KOPT-K1 (cell line): ENCODE measurements around the gene DNAH17.

Experiments
- H3K27ac ChIP-seq: fragments of 200-600 bp; sonication (generic); 2 replicates; pipeline ENCODE4 v1.5.1; 2016; ENCODE audit warnings: antibody characterized with exemption, mild to moderate bottlenecking, low read depth, low read length; ENCODE audit not compliant: poor library complexity, severe bottlenecking
- H3K36me3 ChIP-seq: fragments of 200-600 bp; sonication (generic); 2 replicates; pipeline ENCODE4 v1.5.1; 2017; ENCODE audit warnings: antibody characterized with exemption, mild to moderate bottlenecking, low read length, moderate library complexity; ENCODE audit not compliant: insufficient read depth
- H3K9me3 ChIP-seq: fragments of 200-600 bp; sonication (generic); 2 replicates; pipeline ENCODE4 v1.5.1; 2017; ENCODE audit warnings: antibody characterized with exemption, low read length, mild to moderate bottlenecking; ENCODE audit not compliant: insufficient read depth, poor library complexity, severe bottlenecking

Gene DNAH17

DNA sequence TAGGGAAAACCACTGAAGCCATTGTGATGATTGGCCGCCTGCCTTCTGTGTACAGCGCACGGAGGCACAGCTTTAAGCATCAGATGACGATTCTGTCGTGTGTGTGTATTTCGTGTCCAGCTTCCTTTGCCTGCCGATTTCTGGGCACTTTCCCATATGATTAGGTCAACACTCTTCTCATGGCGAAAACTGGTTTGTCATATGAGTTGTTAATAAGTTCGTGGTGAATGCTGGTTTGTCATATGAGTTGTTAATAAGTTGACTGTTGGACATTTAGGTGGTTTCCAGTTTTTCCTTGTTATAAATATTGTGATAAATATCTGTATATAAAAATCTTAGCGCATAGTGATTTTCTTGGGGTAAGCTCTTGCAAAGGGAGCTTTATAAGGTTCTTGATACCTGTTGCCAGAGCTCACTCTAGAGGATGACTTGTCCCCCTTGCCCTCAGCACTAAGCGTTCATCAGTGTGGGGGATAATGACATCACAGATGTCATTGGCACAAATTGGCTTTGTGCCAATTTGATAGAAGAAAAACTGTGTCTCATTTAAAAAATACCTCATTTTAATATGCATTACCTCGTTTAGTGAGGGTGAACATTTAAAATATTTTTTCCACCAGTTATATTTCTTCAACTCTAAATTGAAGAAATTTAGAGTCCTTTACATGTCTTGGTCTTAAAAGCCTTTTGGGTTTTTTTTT, 158.7 kb downstream of the DNAH17 start:
- Histone ChIP-seq H3K9me3 (no peaks in the 10 kb centered on the region), H3K27ac (no peak overlapping the region), H3K36me3 (peaks cover 96% of the 10 kb centered on the region)

DNA sequence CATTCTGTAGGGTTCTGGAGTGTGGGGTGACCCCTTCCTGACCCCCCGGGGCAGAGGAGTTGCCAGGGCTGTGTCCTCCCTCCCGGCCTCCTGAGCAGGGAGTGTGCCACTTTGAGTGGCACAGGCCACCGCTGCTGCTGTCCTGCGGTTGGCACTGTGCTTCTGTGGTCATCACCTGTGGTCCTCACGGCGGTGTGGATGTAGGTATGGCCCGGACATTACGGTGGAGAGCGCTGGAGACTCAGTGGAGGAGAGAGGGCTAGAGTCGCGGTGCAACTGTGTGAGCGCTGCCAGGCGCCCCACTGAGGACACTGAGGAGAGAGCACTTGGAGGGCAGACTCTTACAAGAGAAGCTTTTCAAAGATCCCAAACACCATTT, 159.7 kb downstream of the DNAH17 start:
- Histone ChIP-seq H3K27ac (no peak overlapping the region), H3K36me3 (peaks cover 96% of the 10 kb centered on the region), H3K9me3 (no peaks in the 10 kb centered on the region)

DNA sequence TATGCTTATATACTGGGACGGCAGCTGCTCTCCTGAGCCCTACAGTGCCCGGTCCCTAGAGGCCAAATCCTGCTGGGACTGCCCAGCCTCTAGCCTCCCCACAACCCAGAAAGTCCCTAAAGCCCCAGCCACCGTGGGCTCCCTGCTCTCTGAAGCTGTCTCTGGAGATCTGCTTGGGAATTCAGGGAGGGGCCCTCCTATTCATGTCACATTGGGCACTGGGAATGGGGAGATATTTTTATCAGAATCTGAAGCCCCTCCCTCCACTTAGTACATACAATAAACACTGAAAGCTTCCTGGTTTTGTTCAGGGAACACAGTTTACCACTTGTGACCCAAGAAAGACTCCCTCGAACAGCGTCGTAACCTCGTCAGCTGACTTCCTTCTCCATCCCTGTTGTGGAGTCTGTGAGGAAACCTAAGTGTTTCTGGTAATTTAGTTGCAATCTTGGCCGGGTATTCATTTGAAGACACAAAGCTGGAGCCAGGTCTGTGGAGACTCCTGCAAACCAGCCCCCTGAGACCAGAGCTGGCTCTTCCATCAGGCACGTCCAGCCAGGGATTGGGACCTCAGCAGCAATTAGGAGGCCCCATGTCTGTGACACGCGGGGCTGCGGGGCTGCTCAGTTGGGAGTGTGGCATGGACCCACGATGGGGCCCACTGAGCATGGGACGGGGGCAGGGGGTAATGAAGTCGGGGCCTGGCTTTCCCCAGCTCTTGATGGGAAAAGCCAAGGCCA, 160.2 kb downstream of the DNAH17 start:
- H3K9me3 ChIP-seq = no peaks in the 10 kb centered on the region
- H3K27ac ChIP-seq = no peak overlapping the region
- H3K36me3 ChIP-seq = peaks cover 96% of the 10 kb centered on the region

DNA sequence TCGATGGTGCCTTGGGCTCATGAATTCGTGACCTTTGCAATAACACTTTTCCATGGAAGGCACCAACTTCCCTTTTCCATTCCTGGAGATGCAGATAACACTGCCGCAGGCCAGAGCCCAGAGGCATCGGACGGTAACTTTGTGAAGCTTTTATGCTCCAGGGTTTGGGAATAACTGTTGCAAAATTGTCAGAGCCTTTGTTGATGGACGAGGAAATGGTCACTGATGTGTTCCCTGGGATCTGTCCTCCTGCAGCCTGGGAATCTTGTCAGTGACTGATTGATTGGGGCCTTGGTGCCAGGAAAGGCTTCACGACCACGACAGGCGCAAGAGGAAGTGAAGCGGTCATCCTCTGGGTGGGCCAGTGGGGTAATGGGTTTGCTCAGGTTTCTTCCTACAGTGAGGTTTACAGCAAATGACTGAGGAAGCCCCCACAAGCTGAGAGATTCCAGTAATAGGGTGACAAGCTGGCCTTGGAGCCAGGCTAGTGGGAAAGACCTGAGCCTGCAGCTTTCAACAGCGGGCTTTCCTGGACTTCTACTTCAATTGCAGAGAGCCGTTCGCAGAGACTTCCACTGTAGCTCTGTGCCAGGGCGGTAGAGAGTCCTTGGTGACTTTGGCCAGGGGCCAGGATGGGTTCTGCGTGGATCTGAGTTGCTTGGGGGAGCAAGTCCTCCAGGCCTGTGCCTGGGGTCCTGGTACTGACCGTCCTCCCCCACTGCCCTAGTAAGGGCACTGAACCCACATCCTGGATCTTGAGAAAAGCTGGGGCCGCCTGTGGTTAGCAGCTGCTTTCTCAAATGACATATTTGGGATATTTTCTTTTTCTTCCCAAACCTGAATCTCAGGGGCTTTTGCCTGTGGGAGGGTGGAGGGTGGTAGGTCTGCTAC, 161.1 kb downstream of the DNAH17 start:
- Histone ChIP-seq H3K9me3 (no peaks in the 10 kb centered on the region), H3K27ac (no peak overlapping the region), H3K36me3 (peaks cover 96% of the 10 kb centered on the region)

DNA sequence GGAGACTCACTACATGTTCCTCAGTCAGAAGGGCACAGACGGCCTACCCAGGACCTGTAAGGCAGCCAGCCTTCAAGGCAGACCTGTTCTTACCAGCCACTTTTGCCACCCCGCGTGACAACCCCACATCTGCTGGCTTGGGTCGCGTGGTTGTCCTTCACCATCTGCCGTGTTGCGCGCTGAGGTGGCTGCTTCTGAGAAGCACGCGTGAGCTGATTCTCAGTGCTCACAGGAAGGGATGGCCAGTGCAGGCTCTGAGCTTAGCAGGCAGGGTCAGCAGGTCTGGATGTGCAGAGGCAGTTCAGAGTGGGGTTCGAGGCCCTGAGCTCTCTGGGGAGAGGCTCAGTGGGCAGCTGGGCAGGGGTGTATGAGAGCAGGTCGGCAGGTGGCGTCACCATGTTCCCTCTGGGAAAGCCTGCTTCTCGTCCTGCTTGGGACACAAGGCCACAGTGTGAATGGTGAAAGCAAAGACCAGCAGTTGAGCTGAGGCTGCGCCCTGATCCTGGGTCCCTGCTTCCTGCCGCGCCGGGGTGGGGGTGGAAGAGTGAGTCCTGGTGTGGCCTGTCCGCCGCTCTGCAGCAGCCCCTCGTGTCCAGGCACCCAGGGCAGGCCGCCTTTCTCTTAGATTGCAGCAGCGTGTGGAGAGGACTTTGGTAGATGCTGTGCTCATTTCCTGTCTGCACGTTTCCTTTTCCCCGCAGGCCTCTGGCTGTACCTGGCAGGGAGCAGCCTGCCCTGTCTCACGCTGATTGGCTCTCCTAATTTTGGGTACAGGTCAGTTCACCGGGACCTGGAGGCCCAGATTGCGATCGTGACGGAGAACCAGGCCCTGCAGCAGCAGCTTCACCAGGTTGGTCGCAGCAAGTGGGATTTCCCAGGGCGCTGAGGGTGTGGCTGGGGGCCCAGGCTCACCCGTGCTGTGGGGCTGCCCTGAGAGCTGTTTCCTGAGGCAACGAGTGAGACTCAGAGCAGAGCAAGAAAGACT, 162.7 kb downstream of the DNAH17 start:
- H3K27ac ChIP-seq = peak overlapping the region; percentile 22

DNA sequence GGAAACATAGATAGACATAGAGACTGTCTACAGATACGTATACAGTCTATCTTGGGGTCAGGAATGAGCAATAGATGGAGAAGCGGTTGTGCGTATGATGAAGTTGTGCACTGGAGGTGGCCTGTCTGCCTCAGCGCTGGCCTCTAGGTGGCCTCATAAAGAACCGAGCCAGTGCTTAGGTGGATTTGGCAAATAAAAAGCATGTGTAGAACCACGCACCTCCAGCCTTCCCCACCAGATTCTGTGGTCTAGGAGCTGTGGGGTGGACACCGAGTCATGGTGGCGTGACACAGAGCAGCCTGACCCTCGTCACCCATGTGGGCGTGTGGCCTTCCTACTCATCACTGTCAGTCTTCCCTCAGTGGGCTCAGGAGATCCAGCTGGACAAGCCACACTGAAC, 164.8 kb downstream of the DNAH17 start:
- no peaks in the 10 kb centered on the region for H3K9me3 ChIP-seq
- H3K27ac ChIP-seq = no peak overlapping the region
- peaks cover 94% of the 10 kb centered on the region for H3K36me3 ChIP-seq

More for the DNA sequence above, 162.7 kb downstream of the DNAH17 start:
- peaks cover 90% of the 10 kb centered on the region for H3K36me3 ChIP-seq
- H3K9me3 ChIP-seq = no peaks in the 10 kb centered on the region

DNA sequence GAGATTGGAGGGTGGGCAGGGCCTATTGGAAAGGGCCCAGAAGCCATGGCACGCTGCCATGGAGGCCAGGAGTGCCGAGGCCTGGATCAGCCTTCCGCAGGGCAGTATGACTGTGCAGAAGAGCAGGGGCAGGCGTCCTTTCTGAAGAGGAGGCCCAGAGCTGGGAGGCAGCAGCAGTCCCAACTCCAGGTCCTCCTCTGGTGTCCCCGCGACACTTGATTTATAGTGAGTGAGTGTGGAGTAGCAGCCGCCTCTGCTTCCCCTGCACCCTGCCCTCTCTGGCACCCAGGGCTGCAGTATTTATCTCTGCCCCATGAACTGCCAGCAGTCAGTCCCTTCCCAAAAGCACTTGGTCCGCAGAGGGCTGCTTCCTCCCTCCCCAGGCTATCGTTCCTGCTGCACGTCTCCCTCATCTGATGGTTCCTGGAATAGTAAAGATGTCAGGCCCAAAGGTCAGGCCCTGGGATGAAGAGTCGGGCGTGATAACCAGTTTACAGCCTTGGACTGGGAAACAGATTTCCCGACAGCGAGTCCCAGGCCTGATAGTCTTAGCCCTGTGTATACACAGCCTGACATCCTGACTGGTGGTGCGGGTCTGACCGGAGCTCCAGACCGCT, 165.8 kb downstream of the DNAH17 start:
- Histone ChIP-seq H3K9me3 (no peaks in the 10 kb centered on the region), H3K36me3 (peaks cover 94% of the 10 kb centered on the region), H3K27ac (no peak overlapping the region)

DNA sequence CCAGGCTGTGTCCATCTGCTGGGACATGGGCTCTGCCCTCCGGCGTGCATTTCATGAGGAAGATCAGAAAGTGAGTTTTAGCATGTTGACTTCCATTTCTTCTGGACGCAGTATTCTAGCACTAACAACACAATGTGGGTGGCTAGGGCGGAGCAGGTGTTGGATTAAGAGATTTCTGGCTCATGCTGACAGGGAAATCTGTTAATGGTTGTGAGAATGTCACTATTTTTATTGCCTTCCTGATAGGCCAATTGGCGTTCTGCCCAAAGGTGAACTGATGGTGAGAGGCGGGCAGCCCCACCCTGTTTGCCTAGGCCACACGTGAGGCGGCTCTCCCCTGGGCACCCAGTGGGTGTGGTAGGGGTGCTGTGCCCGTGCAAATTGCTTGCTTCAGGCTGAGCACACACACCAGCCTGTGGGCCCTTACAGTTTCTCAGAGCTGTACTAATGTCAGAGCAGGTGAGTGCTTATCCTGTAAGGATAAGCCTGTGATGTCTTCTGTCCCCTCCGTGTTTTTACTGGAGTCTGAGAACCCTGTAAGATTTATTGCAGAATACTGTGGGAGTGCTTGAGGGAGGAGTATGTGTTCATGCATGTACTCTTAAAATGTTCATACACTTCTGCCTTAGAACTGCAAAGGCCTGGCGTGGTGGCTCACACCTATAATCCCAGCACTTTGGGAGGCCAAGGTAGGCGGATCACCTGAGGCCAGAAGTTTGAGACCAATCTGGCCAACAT, 167.8 kb downstream of the DNAH17 start:
- peaks cover 94% of the 10 kb centered on the region for H3K36me3 ChIP-seq
- H3K9me3 ChIP-seq = no peaks in the 10 kb centered on the region
- H3K27ac ChIP-seq = no peak overlapping the region

DNA sequence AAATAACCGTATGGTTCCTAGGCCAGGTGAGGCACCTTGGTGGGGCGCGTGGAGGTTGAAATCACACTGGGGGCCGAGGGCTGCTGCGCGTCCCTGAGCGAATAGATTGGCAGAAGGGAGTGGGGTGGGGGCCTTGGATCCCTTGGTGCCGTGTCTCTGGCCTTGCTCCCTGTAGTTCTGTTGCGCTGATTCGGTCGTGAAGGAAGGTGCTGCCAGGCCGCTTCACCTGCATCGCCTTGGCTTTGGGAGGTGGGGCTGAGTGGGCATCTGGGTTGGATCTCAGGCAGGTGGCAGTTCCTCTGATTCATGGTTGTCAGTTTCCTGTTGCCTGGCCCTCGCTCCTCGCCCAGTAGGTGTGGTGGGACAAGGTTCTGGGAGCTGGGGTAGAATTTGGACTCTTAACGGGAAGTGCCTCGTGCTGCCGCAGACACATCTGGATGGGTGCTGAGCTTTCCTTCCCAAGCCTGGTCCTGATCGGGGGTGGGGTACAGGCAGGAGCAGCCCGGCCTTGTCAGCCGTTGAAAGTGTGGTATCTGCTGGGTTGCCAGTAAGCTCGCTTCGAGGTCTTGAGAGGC, 168.6 kb downstream of the DNAH17 start:
- Histone ChIP-seq H3K36me3 (peaks cover 94% of the 10 kb centered on the region), H3K27ac (no peak overlapping the region), H3K9me3 (no peaks in the 10 kb centered on the region)

DNA sequence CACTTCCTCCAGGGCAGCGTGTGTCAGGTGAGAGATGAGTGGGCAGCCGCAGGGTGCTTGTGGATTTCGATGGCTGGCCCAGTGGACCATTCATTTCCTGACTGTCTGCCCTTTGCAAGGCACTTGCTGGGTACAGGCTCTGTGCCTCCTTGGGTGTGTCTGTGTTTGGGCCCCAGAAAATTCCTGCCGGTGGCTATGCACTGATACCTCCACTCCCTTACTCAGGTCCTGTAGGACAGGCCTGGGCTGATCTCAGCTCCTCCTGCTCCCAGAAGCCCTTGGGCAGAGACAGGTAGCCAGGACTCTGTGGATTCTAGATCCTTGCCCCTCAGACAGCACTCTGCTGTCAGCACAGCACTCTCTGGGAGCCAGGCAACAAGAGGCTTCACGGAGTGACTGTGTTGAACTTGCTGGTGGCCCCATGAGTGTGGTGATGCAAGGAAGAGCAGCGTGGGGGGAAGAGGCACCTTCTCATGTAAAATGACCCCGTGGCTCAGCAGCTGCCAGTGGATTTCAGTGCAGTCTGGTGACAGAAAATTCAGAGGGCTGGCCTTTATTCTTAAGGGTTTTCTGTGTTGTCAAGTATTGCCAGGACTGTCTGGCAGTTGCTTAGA, 169.7 kb downstream of the DNAH17 start:
- Histone ChIP-seq H3K9me3 (no peaks in the 10 kb centered on the region), H3K36me3 (peaks cover 94% of the 10 kb centered on the region), H3K27ac (no peak overlapping the region)

DNA sequence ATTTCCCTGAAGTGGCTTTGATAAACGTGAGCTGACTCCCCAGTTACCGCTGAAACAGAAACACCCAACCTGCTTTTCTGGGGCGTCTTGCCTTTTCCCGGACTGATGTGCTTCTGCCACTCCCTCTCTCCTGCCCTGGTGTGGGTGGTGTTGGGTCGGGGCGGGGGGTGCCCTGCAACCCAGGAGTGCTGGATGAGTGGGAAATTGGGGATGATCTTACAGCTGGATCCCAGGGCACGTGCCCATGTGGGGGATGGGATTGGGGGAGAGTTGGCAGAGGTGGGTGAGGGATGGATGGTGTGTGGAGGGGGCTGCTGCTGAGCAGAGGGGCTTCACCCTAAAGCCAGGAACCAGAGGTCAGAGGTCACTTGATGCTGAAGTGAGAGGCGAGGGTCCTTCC, 170.3 kb downstream of the DNAH17 start:
- H3K9me3 ChIP-seq = no peaks in the 10 kb centered on the region
- H3K27ac ChIP-seq = no peak overlapping the region
- H3K36me3 ChIP-seq = peaks cover 94% of the 10 kb centered on the region

DNA sequence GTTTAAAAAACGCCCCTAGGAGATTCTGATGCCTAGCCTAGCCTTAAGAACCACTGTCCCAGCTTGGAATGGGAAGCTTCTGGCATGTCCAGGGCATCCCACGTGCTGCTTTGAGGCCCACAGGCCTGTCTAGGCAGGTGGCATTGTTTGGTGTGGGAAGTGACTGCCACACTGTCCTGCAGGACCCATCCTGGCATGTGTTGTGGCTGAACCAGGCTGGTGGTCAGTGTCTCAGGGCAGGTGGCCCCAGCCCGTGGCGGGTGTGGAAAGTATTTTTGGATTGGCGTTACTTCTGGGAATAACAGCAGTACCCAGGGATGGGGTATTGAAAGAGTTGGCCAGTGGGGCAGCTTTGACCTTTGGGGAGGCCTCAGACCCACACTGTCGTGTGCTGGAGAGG, 170.8 kb downstream of the DNAH17 start:
- H3K27ac ChIP-seq = no peak overlapping the region
- peaks cover 94% of the 10 kb centered on the region for H3K36me3 ChIP-seq
- H3K9me3 ChIP-seq = no peaks in the 10 kb centered on the region

DNA sequence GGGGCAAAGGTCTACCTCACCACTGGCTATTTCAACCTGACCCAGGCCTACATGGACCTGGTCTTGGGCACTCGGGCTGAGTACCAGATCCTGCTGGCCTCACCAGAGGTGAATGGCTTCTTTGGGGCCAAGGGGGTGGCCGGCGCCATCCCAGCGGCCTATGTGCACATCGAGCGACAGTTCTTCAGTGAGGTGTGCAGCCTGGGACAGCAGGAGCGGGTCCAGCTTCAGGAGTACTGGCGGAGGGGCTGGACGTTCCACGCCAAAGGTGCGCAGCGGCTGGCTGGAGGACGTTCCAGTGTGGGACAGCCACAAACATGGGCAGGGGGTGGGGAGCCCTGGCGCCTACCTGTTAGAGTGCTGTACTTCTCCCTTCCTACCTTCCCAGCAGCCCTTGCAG, 173.4 kb downstream of the DNAH17 start:
- H3K9me3 ChIP-seq = no peaks in the 10 kb centered on the region
- H3K36me3 ChIP-seq = peaks cover 100% of the 10 kb centered on the region

More for the DNA sequence above, 173.4 kb downstream of the DNAH17 start:
- no peak overlapping the region for H3K27ac ChIP-seq
